DND-41 (cell line): ENCODE data around the gene MORN4.
"Not testable (repeated sequence)": the region's sequence is repeated elsewhere in the genome, so short reads cannot be mapped to it uniquely, and the experiment has no call there.

Experiments used
- ATAC-seq: fragments of 200-7000 bp; cut with Tn5 transposase; 3 replicates; pipeline ENCODE4 v1.9.1; 2021; ENCODE audit warnings: low read depth; ENCODE audit not compliant: insufficient read depth
- DNase-seq: peaks from one replicate; pipeline ENCODE4 v3.0.0-alpha.2; 2020
- H2AFZ ChIP-seq: 2 replicates; pipeline ENCODE4 v1.6.0; 2012; ENCODE audit warnings: low read depth, low read length
- H3K27ac ChIP-seq: 2 replicates; pipeline ENCODE4 v1.5.1; 2012; ENCODE audit warnings: low read length, inconsistent platforms
- H3K27me3 ChIP-seq: fragments of 200-600 bp; sonication (generic); 2 replicates; pipeline ENCODE4 v1.6.0; 2012; ENCODE audit warnings: low read length, mild to moderate bottlenecking, inconsistent platforms; ENCODE audit not compliant: insufficient read depth, poor library complexity
- H3K36me3 ChIP-seq: 2 replicates; pipeline ENCODE4 v1.5.1; 2012; ENCODE audit warnings: low read length, inconsistent platforms; ENCODE audit not compliant: insufficient read depth
- H3K4me1 ChIP-seq: 2 replicates; pipeline ENCODE4 v1.5.1; 2012; ENCODE audit warnings: mild to moderate bottlenecking, low read length; ENCODE audit not compliant: insufficient read depth
- H3K4me2 ChIP-seq: 2 replicates; pipeline ENCODE4 v1.6.0; 2012; ENCODE audit warnings: mild to moderate bottlenecking, moderate library complexity, low read length, inconsistent platforms; ENCODE audit not compliant: insufficient read depth
- H3K4me3 ChIP-seq, 2 experiments: fragments of 200-600 bp in 1 of 2; shearing (Covaris generic) in 1 of 2; 2 replicates each; pipeline ENCODE4 v1.5.1; 2012 to 2016; ENCODE audit warnings: inconsistent platforms in 2 of 2, low read length in 2 of 2, mild to moderate bottlenecking in 2 of 2, low read depth in 1 of 2, moderate library complexity in 1 of 2
- H3K79me2 ChIP-seq: 2 replicates; pipeline ENCODE4 v1.6.0; 2012; ENCODE audit warnings: low read length, inconsistent platforms; ENCODE audit not compliant: insufficient read depth
- H3K9ac ChIP-seq: 2 replicates; pipeline ENCODE4 v1.6.0; 2012; ENCODE audit warnings: low read depth, mild to moderate bottlenecking, inconsistent platforms, low read length, moderate library complexity
- H3K9me3 ChIP-seq: 2 replicates; pipeline ENCODE4 v1.5.1; 2012; ENCODE audit warnings: low read length, moderate library complexity, mild to moderate bottlenecking, inconsistent platforms; ENCODE audit not compliant: insufficient read depth, severe bottlenecking
- H4K20me1 ChIP-seq: 2 replicates; pipeline ENCODE4 v1.6.0; 2012; ENCODE audit warnings: low read length; ENCODE audit not compliant: insufficient read depth
- EZH2 ChIP-seq: IDR thresholded peaks from 3 replicates; pipeline ENCODE4 v1.6.1; 2012; ENCODE audit warnings: borderline replicate concordance, low read depth, mild to moderate bottlenecking, moderate library complexity, low read length, inconsistent platforms; ENCODE audit not compliant: severe bottlenecking
- TF ChIP-seq, protein P1 (sequence below): IDR thresholded peaks from 2 replicates; pipeline ENCODE4 v1.5.1; 2012; ENCODE audit warnings: borderline replicate concordance, low read length, moderate library complexity, mild to moderate bottlenecking; ENCODE audit not compliant: poor library complexity, severe bottlenecking; ENCODE audit errors: extremely low read depth

MORN4 gene

DNA sequence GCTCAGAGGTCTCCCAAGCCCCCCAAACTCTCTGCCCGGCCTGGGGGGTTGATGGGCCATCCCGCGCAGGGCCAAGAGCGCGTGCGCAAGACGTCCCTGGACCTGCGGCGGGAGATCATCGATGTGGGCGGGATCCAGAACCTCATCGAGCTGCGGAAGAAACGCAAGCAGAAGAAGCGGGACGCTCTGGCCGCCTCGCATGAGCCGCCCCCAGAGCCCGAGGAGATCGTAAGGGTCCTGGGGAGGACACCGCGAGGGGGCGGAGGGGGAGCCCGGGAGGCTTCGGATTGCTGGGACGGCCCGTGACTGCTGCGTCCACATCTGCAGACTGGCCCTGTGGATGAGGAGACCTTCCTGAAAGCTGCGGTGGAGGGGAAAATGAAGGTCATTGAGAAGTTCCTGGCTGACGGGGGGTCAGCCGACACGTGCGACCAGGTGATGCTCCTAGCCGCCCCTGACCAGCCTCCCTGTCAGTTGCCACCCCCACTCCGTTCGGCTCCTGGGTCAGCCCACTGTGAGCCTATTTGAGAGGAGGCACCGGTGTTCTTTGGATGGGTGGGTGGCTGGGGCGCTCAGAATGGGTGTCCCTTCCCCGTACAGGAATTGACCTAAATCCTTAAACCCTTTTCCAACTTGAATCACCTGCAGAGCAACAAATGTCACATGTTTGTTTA is 55.0 kb downstream of the MORN4 start:
- Histone ChIP-seq H3K27ac (no peak overlapping the region), H2AFZ (no peak overlapping the region), H3K79me2 (no peaks in the 10 kb centered on the region), H3K9me3 (no peaks in the 10 kb centered on the region), H3K4me1 (no peaks in the 10 kb centered on the region), H3K27me3 (no peaks in the 10 kb centered on the region), H3K36me3 (no peaks in the 10 kb centered on the region), H3K9ac (no peak overlapping the region), H3K4me3 (no peak overlapping the region), H3K4me2 (no peak overlapping the region), H4K20me1 (no peaks in the 10 kb centered on the region; the same call in 1 of the 2 replicates)
- DNase-seq = no peak
- TF ChIP-seq, protein P1, sequence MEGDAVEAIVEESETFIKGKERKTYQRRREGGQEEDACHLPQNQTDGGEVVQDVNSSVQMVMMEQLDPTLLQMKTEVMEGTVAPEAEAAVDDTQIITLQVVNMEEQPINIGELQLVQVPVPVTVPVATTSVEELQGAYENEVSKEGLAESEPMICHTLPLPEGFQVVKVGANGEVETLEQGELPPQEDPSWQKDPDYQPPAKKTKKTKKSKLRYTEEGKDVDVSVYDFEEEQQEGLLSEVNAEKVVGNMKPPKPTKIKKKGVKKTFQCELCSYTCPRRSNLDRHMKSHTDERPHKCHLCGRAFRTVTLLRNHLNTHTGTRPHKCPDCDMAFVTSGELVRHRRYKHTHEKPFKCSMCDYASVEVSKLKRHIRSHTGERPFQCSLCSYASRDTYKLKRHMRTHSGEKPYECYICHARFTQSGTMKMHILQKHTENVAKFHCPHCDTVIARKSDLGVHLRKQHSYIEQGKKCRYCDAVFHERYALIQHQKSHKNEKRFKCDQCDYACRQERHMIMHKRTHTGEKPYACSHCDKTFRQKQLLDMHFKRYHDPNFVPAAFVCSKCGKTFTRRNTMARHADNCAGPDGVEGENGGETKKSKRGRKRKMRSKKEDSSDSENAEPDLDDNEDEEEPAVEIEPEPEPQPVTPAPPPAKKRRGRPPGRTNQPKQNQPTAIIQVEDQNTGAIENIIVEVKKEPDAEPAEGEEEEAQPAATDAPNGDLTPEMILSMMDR = no peak
- no peak for TF ChIP-seq EZH2
- ATAC-seq = no peak

DNA sequence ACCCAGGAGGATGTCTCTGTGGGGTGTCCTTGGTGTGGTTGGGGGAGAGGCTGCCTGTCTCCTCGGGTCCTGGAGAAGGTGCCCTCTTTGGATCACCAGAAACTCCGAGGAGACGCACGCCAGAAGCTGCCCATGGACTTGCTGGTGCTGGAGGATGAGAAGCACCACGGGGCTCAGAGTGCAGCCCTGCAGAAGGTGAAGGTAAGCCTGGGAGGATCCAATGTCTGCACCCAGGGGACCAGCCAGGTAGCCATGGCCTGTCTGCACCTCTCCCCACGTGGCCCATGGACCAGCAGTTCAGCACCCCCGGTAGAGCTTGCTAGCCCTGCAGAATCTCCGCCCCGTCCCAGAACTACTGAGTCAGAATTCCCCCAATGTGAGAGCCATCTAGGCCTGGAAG is 55.6 kb downstream of the MORN4 start:
- ATAC-seq = no peak
- Histone ChIP-seq H3K27me3 (no peaks in the 10 kb centered on the region), H3K9me3 (no peaks in the 10 kb centered on the region), H3K79me2 (no peaks in the 10 kb centered on the region), H3K9ac (no peak overlapping the region), H4K20me1 (no peaks in the 10 kb centered on the region; the same call in 1 of the 2 replicates), H3K4me2 (no peak overlapping the region), H3K27ac (no peak overlapping the region), H3K4me1 (no peaks in the 10 kb centered on the region), H3K36me3 (no peaks in the 10 kb centered on the region), H2AFZ (no peak overlapping the region), H3K4me3 (no peak overlapping the region)
- no peak for DNase-seq
- no peak for TF ChIP-seq EZH2
- TF ChIP-seq, protein P1 = no peak

DNA sequence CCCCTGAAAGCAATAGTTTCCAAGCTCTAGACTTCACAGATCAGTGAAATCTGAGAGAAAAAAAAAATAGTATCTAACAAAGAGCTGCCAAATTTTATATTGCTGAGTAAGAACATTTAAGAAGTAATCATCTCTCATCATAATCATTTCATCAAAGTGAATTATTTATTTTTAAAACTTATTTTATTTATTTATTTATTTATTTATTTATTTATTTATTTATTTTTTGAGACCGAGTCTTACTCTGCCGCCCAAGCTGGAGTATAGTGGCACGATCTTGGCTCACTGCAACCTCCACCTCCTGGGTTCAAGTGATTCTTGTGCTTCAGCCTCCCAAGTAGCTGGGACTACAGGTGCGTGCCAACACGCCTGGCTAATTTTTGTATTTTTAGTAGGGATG is 56.8 kb downstream of the MORN4 start:
- not testable (repeated sequence) for ATAC-seq, H3K4me3 ChIP-seq, H2AFZ ChIP-seq, DNase-seq, H3K79me2 ChIP-seq, H4K20me1 ChIP-seq, H3K27me3 ChIP-seq, H3K9me3 ChIP-seq, H3K4me1 ChIP-seq, H3K4me2 ChIP-seq, H3K9ac ChIP-seq, H3K27ac ChIP-seq, H3K36me3 ChIP-seq

DNA sequence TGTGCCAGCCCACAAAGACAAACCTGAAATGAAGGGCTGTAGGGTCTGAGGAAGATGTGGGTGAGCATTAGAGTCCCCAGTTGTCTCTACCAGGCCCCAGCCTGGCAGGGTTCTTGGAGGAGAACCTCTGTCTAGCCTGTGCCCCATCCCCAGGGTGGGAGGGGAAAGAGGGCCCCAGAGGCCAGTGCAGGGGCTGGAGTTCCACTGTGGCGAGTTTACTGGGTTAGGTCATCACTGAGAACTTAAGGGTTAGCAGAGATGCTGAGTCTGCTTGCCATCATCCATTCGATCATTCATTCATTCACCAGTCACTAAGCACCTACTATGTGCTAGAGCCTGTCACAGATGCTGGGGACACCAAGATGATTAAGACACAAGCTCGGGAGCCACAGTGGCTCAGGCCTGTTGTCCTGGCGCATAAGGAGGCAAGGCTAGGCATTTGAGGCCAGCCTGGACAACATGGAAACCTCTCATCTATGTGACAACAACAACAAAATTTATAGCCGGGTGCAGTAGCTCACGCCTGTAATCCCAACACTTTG is 58.1 kb downstream of the MORN4 start:
- TF ChIP-seq EZH2 = no peak
- TF ChIP-seq, protein P1 = no peak
- no peak overlapping the region for H3K4me3 ChIP-seq
- no peaks in the 10 kb centered on the region for H3K4me1 ChIP-seq
- H3K27ac ChIP-seq = no peak overlapping the region
- H2AFZ ChIP-seq = no peak overlapping the region
- H3K4me2 ChIP-seq = no peak overlapping the region
- no peaks in the 10 kb centered on the region for H3K36me3 ChIP-seq
- ATAC-seq (no peak), DNase-seq (no peak)
- no peaks in the 10 kb centered on the region for H3K79me2 ChIP-seq
- no peaks in the 10 kb centered on the region for H3K27me3 ChIP-seq
- no peaks in the 10 kb centered on the region for H4K20me1 ChIP-seq
- H3K9ac ChIP-seq = no peak overlapping the region
- H3K9me3 ChIP-seq = no peaks in the 10 kb centered on the region
